Measurements from ENCODE around the gene GAK. TPM values are rescaled to one million over a fixed set of nuclear protein-coding genes. Genes with fewer than 3 reads are reported as not detected.

GAK gene
- total RNA-seq, 2 donors from 2014 or later = 104 to 121 TPM

DNA sequence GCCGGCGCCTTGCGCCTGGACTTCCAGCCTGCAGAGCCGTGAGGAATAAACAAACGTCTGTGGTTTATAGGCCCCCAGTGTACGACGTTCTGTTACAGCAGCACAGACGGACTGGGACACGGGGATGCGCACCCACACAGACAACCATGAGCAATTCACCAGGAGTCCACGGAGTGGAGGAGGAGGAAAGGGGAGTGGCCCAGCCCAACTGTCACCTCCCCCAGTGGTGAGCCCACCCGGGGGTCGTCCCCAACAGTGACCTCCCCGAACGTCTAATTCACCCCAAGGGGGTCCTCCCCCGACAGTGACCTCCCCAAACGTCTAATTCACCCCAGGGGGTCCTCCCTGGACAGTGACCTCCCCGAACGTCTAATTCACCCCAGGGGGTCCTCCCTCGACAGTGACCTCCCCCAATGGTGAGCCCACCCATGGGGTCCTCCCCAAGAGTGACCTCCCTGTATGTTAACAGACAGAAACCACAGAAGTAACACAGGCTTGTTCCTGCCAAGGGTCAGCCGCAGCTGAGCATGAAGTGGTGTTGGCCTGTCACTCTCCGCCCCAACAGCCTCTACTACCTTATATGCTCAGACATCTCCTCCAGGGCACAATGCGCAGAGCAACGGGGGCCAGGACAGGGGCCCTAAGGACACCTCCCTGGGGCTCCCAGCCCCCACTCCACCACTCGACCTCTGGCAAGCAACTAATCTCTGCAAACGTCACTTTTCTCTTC is 6.2 kb downstream of the GAK start:
- Histone ChIP-seq H3K9ac (ENCODE audit: extremely low read depth, low read length, poor library complexity, severe bottlenecking) (no peak overlapping the region), H3K27me3 (ENCODE audit: control insufficient read depth, insufficient read depth, low read length, poor library complexity, severe bottlenecking) (no peaks in the 10 kb centered on the region), H3K9me3 (ENCODE audit: control insufficient read depth, low read length) (no peaks in the 10 kb centered on the region), H3K4me1 (ENCODE audit: control insufficient read depth, insufficient read depth, low read length) (peaks cover 5% of the 10 kb centered on the region), H3K4me3 (ENCODE audit: low read length) (no peak overlapping the region), H3K36me3 (ENCODE audit: control insufficient read depth, insufficient read depth, low read length) (peaks cover 6% of the 10 kb centered on the region), H3K27ac (ENCODE audit: low read depth, low read length) (no peak overlapping the region)
- Mint-ChIP-seq H3K4me3 (no peak overlapping the region), H3K9me3 (no peaks in the 10 kb centered on the region), H3K36me3 (ENCODE audit: low read depth) (peaks cover 10% of the 10 kb centered on the region), H3K4me1 (peaks cover 23% of the 10 kb centered on the region), H3K27me3 (ENCODE audit: insufficient read depth) (no peaks in the 10 kb centered on the region), H3K27ac (peak overlapping the region; percentile 45)
- TF ChIP-seq, protein P1, sequence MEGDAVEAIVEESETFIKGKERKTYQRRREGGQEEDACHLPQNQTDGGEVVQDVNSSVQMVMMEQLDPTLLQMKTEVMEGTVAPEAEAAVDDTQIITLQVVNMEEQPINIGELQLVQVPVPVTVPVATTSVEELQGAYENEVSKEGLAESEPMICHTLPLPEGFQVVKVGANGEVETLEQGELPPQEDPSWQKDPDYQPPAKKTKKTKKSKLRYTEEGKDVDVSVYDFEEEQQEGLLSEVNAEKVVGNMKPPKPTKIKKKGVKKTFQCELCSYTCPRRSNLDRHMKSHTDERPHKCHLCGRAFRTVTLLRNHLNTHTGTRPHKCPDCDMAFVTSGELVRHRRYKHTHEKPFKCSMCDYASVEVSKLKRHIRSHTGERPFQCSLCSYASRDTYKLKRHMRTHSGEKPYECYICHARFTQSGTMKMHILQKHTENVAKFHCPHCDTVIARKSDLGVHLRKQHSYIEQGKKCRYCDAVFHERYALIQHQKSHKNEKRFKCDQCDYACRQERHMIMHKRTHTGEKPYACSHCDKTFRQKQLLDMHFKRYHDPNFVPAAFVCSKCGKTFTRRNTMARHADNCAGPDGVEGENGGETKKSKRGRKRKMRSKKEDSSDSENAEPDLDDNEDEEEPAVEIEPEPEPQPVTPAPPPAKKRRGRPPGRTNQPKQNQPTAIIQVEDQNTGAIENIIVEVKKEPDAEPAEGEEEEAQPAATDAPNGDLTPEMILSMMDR (conservative IDR thresholded peaks at IDR 0.05) = no peak
- no peak for DNase-seq
- 90 to 96% methylated on average over 18 to 26 of the region's 26 CpGs for WGBS, 2 experiments (ENCODE audit: insufficient coverage in 1 of 2, insufficient read length in 1 of 2)

DNA sequence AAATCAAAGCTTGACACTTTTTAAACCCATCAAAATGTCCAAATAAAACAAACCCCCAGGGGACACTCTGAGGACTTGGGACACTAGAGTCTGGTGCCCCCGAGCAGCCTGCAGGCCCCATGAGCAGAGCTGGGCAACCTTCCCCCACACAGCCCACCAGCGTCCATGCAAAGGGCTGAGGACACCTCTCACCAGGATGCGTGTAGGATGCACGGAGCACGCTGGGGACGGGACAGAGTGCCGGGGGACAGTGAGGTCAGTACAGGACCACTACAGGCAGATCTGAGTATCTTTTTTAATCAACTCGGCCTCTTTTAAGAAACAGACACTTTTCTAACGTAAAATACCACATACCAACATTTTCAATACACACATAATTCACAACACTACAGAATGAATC is 6.9 kb downstream of the GAK start:
- WGBS, 2 experiments (ENCODE audit: insufficient coverage in 1 of 2, insufficient read length in 1 of 2) = 91 to 97% methylated on average over 9 of the region's 9 CpGs
- H3K27ac ChIP-seq (ENCODE audit: low read depth, low read length) = no peak overlapping the region
- Mint-ChIP-seq H3K9me3 (no peaks in the 10 kb centered on the region), H3K4me3 (no peak overlapping the region), H3K4me1 (peaks cover 15% of the 10 kb centered on the region), H3K36me3 (ENCODE audit: low read depth) (peaks cover 12% of the 10 kb centered on the region), H3K27me3 (ENCODE audit: insufficient read depth) (no peaks in the 10 kb centered on the region), H3K27ac (no peak overlapping the region)
- no peak overlapping the region for H3K9ac ChIP-seq (ENCODE audit: extremely low read depth, low read length, poor library complexity, severe bottlenecking)
- TF ChIP-seq, protein P1 (conservative IDR thresholded peaks at IDR 0.05) = no peak
- no peak overlapping the region for H3K4me3 ChIP-seq (ENCODE audit: low read length)
- H3K36me3 ChIP-seq (ENCODE audit: control insufficient read depth, insufficient read depth, low read length) = peaks cover 6% of the 10 kb centered on the region
- DNase-seq = peak; percentile 42
- H3K9me3 ChIP-seq (ENCODE audit: control insufficient read depth, low read length) = no peaks in the 10 kb centered on the region
- H3K4me1 ChIP-seq (ENCODE audit: control insufficient read depth, insufficient read depth, low read length) = no peaks in the 10 kb centered on the region
- no peaks in the 10 kb centered on the region for H3K27me3 ChIP-seq (ENCODE audit: control insufficient read depth, insufficient read depth, low read length, poor library complexity, severe bottlenecking)

GRCh38 chr4:924107-925096 is 7.7 kb downstream of the GAK start:
- H3K27me3 ChIP-seq (ENCODE audit: control insufficient read depth, insufficient read depth, low read length, poor library complexity, severe bottlenecking) = no peaks in the 10 kb centered on the region
- Mint-ChIP-seq H3K27me3 (ENCODE audit: insufficient read depth) (no peaks in the 10 kb centered on the region), H3K4me1 (peaks cover 14% of the 10 kb centered on the region), H3K9me3 (no peaks in the 10 kb centered on the region), H3K36me3 (ENCODE audit: low read depth) (peaks cover 13% of the 10 kb centered on the region), H3K4me3 (no peak overlapping the region), H3K27ac (peak overlapping the region; percentile 31)
- no peaks in the 10 kb centered on the region for H3K4me1 ChIP-seq (ENCODE audit: control insufficient read depth, insufficient read depth, low read length)
- H3K4me3 ChIP-seq (ENCODE audit: low read length) = no peak overlapping the region
- DNase-seq = peak; percentile 60
- 85 to 86% methylated on average over 13 to 18 of the region's 18 CpGs for WGBS, 2 experiments (ENCODE audit: insufficient coverage in 1 of 2, insufficient read length in 1 of 2)
- H3K9me3 ChIP-seq (ENCODE audit: control insufficient read depth, low read length) = no peaks in the 10 kb centered on the region
- no peak overlapping the region for H3K27ac ChIP-seq (ENCODE audit: low read depth, low read length)
- H3K36me3 ChIP-seq (ENCODE audit: control insufficient read depth, insufficient read depth, low read length) = peaks cover 6% of the 10 kb centered on the region
- H3K9ac ChIP-seq (ENCODE audit: extremely low read depth, low read length, poor library complexity, severe bottlenecking) = no peak overlapping the region
- TF ChIP-seq, protein P1 (conservative IDR thresholded peaks at IDR 0.05) = no peak
